ENCODE data around the gene ATXN1. TPM values are rescaled to one million over a fixed set of nuclear protein-coding genes. Genes with fewer than 3 reads are reported as not detected.

ATXN1 gene
- total RNA-seq, 1 experiment from 2014 or later: 5.6 TPM

DNA sequence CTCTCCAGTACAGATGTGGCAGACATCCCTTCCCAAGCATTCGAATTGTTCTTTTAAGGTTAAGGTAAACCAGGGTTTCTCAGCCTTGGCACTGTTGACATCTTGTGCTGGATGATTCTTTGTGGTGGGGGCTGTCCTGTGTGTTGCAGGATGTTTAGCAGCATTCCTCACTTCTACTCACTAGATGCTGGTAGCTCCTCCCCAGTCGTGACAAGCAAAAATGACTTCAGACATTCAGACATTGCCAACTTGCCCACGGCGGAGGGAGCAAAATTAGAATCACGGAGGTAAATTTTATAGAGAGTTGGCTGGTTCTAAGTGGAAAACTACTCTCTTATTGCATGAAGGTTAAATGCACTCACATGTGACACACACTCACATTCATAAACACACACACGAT, 334.1 kb downstream of the ATXN1 start:
- Mint-ChIP-seq H3K9me3 (no peaks in the 10 kb centered on the region), H3K4me3 (no peak overlapping the region), H3K27me3 (ENCODE audit: low read depth) (no peaks in the 10 kb centered on the region), H3K36me3 (ENCODE audit: insufficient read depth in 1 of 3, low read depth in 3 of 3) (no peaks in the 10 kb centered on the region), H3K4me1 (peaks cover 6 to 20% of the 10 kb centered on the region in 2 experiments; a peak in 3 of 4 replicates), H3K27ac (no peak overlapping the region)
- H3T11ph ChIP-seq (ENCODE audit: low read length): no peak overlapping the region
- no peaks in the 10 kb centered on the region for H3K9me3 ChIP-seq (ENCODE audit: control insufficient read depth, low read depth, low read length)
- no peak overlapping the region for H3K23ac ChIP-seq (ENCODE audit: insufficient read length, low read depth, low read length)
- no peak overlapping the region for H4K5ac ChIP-seq (ENCODE audit: insufficient read length, low read depth, low read length)
- H2BK12ac ChIP-seq (ENCODE audit: insufficient read length, low read depth, low read length): no peak overlapping the region
- H3K18ac ChIP-seq (ENCODE audit: insufficient read length, low read depth, low read length): no peak overlapping the region
- no peaks in the 10 kb centered on the region for H4K20me1 ChIP-seq (ENCODE audit: control insufficient read depth, insufficient read depth, insufficient read length)
- peaks cover 2% of the 10 kb centered on the region; the same call in 1 of the 2 replicates for H3K4me1 ChIP-seq (ENCODE audit: insufficient read depth, low read length)
- H2BK120ac ChIP-seq (ENCODE audit: low read depth, low read length, poor library complexity, severe bottlenecking): no peak overlapping the region
- no peak overlapping the region for H3K56ac ChIP-seq (ENCODE audit: insufficient read length, low read depth, low read length)
- H2BK15ac ChIP-seq (ENCODE audit: low read depth, low read length): no peak overlapping the region
- DNase-seq: no peak
- H3K23me2 ChIP-seq (ENCODE audit: insufficient read length, low read depth, low read length, poor library complexity, severe bottlenecking): no peaks in the 10 kb centered on the region
- no peak overlapping the region for H4K8ac ChIP-seq (replicated peaks; ENCODE audit: insufficient read length, low read depth, low read length)
- no peak overlapping the region for H3K14ac ChIP-seq (ENCODE audit: insufficient read depth, low read length)
- no peak overlapping the region for H2AK5ac ChIP-seq (ENCODE audit: insufficient read length, low read length)
- no peak overlapping the region for H3K4ac ChIP-seq (ENCODE audit: low read depth, low read length)
- H3K27me3 ChIP-seq (ENCODE audit: insufficient read depth, low read length): no peaks in the 10 kb centered on the region
- no peaks in the 10 kb centered on the region for H3K79me2 ChIP-seq (ENCODE audit: insufficient read depth, low read length)
- H3K79me1 ChIP-seq (ENCODE audit: insufficient read depth, low read depth, low read length, poor library complexity, severe bottlenecking): no peaks in the 10 kb centered on the region
- no peak overlapping the region for H3K9ac ChIP-seq (ENCODE audit: extremely low read depth, insufficient read length, low read length)
- no peak overlapping the region for H4K91ac ChIP-seq (ENCODE audit: insufficient read length, low read depth, low read length)
- no peak overlapping the region for H2BK5ac ChIP-seq (ENCODE audit: insufficient read length, low read length)
- H2BK20ac ChIP-seq (ENCODE audit: low read depth, low read length, poor library complexity, severe bottlenecking): no peak overlapping the region
- no peak for TF ChIP-seq CTCF (conservative IDR thresholded peaks at IDR 0.05)
- no CpG with 5 or more reads among the region's 6 CpGs for WGBS (ENCODE audit: extremely low coverage, insufficient read length, low lambda C conversion rate)
- no peak overlapping the region for H3K27ac ChIP-seq (ENCODE audit: insufficient read length, low read depth, low read length)
- H3K4me2 ChIP-seq (ENCODE audit: insufficient read depth, insufficient read length, low read length): no peak overlapping the region
- H2AFZ ChIP-seq (ENCODE audit: low read length): no peak overlapping the region
